ENCODE results near the gene TMEM178A. TPM values are rescaled to one million over a fixed set of nuclear protein-coding genes. Genes with fewer than 3 reads are reported as not detected.

Gene TMEM178A
- total RNA-seq: 1 to 10 TPM in 6 of 9 donors, under 1 TPM in 2, not detected in 1; 0.35 to 7.5 (median 2.8) TPM
- polyA plus RNA-seq: 10 to 100 TPM in 2 of 3 donors, under 1 TPM in 1; 0.93 to 46.4 (median 13.2) TPM
- long read RNA-seq, donor 1: 0 reads
- long read RNA-seq, donor 2: 0 reads
- long read RNA-seq, donor 3: 0 reads
- long read RNA-seq, donor 4: 0 reads
- long read RNA-seq, donor 5, partial matches to known transcripts: 0 of 1 reads
- long read RNA-seq, donor 5, other reads (novel, unspliced or antisense): 1 of 1 reads
- long read RNA-seq, donor 6: 0 reads
- long read RNA-seq, donor 7: 0 reads
- long read RNA-seq, donor 8, partial matches to known transcripts: 0 of 1 reads
- long read RNA-seq, donor 8, other reads (novel, unspliced or antisense): 0 of 1 reads
- long read RNA-seq, donor 9: 0 reads
- long read RNA-seq, donor 10: 0 reads

GRCh38 chr2:39665811-39666490, at the start of gene TMEM178A:
TSS of gene TMEM178A (plus strand) at chr2:39665917. CDS start at chr2:39665975, 58 bp downstream.
- WGBS, 4 donors: 0 to 2% (median 1%) methylated on average over 22 to 90 of the region's 90 CpGs
- TF ChIP-seq POLR2A (IDR thresholded peaks at IDR 0.05) (no peak), CTCF (IDR thresholded peaks at IDR 0.05) (no peak)
- Histone ChIP-seq H3K9me3 (replicated peaks in 1 of 3) (no peaks in the 10 kb centered on the region), H3K27ac (no peak within 1 kb of the TSS), H3K27me3 (peaks cover 9% of the 10 kb centered on the region), H3K4me3 (peak within 1 kb of the TSS in 2 of 4 donors; percentile 52 to 67), H3K36me3 (replicated peaks in 1 of 2) (no peaks in the 10 kb centered on the region), H3K4me1 (replicated peaks in 1 of 2) (peaks cover 10 to 11% of the 10 kb centered on the region in 2 donors)
- DNase-seq: peak in 2 of 7 donors; percentile 2 to 19
- intact Hi-C loops (cut with DNase I): no loop called here

DNA sequence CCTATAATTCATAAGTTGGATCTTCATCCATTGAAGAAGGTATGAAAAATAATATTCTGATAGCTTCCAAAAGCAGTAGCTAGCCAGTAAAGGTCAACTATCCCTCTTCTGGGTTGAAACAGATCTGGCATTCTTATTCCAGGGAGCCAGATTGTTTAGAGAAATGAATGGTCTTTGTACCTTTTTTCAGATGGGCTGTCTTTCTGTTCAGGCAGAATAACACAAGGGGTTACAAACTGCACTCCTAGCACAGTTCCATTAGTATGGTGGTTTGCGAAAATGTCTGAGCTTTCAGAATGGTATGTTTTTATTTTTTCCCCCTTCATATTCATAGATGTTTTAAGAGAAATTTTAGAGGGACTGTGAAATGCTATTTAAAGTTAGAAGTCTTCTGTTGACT, 47.5 kb upstream of the TMEM178A start:
- Histone ChIP-seq H3K27me3 (no peaks in the 10 kb centered on the region), H3K9me3 (replicated peaks in 1 of 3) (no peaks in the 10 kb centered on the region), H3K27ac (no peak overlapping the region), H3K4me1 (replicated peaks in 1 of 2) (peaks cover 13 to 14% of the 10 kb centered on the region in 2 donors), H3K4me3 (no peak overlapping the region), H3K36me3 (replicated peaks in 1 of 2) (no peaks in the 10 kb centered on the region)
- WGBS, 4 donors: 91 to 100% (median 94%) methylated on average over 1 of the region's 1 CpG
- intact Hi-C loops (cut with DNase I): no loop called here
- no peak for TF ChIP-seq POLR2A (IDR thresholded peaks at IDR 0.05)
- TF ChIP-seq CTCF (IDR thresholded peaks at IDR 0.05): no peak
- no peak for DNase-seq

DNA sequence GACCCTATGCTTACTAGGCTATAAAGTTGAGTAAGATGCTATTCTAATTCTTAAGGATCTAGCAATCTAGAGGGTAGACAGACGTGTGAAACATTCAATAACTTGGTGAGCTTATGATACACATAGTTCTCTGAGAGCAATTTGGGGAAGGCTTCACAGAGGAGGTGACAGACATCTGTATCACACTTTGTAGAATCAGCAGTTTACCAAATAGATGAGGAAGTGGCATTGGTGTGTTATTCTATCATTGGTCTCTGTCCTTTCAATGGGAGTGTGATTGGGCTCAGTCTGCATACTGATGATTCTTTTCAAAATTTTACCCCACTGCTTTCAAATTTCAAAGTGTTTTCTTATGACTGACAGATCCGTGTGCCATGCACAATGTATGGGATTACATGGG, 47.0 kb upstream of the TMEM178A start:
- DNase-seq: no peak
- H3K27ac ChIP-seq: no peak overlapping the region
- intact Hi-C loops (cut with DNase I): no loop called here
- H3K4me1 ChIP-seq (replicated peaks in 1 of 2): peaks cover 17 to 19% of the 10 kb centered on the region in 2 donors
- no peak overlapping the region for H3K4me3 ChIP-seq
- H3K36me3 ChIP-seq (replicated peaks in 1 of 2): no peaks in the 10 kb centered on the region
- TF ChIP-seq POLR2A (IDR thresholded peaks at IDR 0.05): no peak
- no peak for TF ChIP-seq CTCF (IDR thresholded peaks at IDR 0.05)
- H3K27me3 ChIP-seq: no peaks in the 10 kb centered on the region
- no peaks in the 10 kb centered on the region for H3K9me3 ChIP-seq (replicated peaks in 1 of 3)
- 83 to 92% (median 87%) methylated on average over 2 of the region's 2 CpGs for WGBS, 4 donors

GRCh38 chr2:39620067-39620466, 45.6 kb upstream of the TMEM178A start:
- DNase-seq: peak; percentile 68 to 90 (median 88)
- TF ChIP-seq POLR2A (IDR thresholded peaks at IDR 0.05) (no peak), CTCF (IDR thresholded peaks at IDR 0.05) (no peak)
- Histone ChIP-seq H3K27me3 (no peaks in the 10 kb centered on the region), H3K36me3 (replicated peaks in 1 of 2) (no peaks in the 10 kb centered on the region), H3K9me3 (replicated peaks in 1 of 3) (no peaks in the 10 kb centered on the region), H3K27ac (no peak overlapping the region), H3K4me3 (peak overlapping the region in 1 of 4 donors; percentile 34), H3K4me1 (replicated peaks in 1 of 2) (peaks cover 17 to 21% of the 10 kb centered on the region in 2 donors)
- intact Hi-C loops (cut with DNase I): no loop called here
- WGBS, 4 donors: 6 to 14% (median 9%) methylated on average over 6 of the region's 6 CpGs
